ENCODE measurements around the gene NUDT14.

Gene NUDT14

GRCh38 chr14:105135700-105136395 is 45.3 kb downstream of the NUDT14 start:
- Histone ChIP-seq H3K4me1 (ENCODE audit: low read length) (no peaks in the 10 kb centered on the region), H3K27ac (ENCODE audit: low read length) (no peak overlapping the region), H3K4me2 (ENCODE audit: low read length) (no peak overlapping the region), H3K9ac (ENCODE audit: low read length) (no peak overlapping the region), H3K79me2 (ENCODE audit: low read length) (no peaks in the 10 kb centered on the region), H4K20me1 (ENCODE audit: insufficient read depth, low read length) (no peaks in the 10 kb centered on the region), H2AFZ (ENCODE audit: low read depth, low read length) (no peak overlapping the region), H3K9me3 (ENCODE audit: insufficient read depth, low read length) (peaks cover 9% of the 10 kb centered on the region; the same call in 1 of the 2 replicates), H3K4me3 (ENCODE audit: low read length) (no peak overlapping the region), H3K27me3 (ENCODE audit: low read depth, low read length) (peaks cover 8% of the 10 kb centered on the region; the same call in 1 of the 2 replicates), H3K36me3 (replicated peaks; ENCODE audit: low read depth, low read length) (no peaks in the 10 kb centered on the region)
- TF ChIP-seq, protein P1, sequence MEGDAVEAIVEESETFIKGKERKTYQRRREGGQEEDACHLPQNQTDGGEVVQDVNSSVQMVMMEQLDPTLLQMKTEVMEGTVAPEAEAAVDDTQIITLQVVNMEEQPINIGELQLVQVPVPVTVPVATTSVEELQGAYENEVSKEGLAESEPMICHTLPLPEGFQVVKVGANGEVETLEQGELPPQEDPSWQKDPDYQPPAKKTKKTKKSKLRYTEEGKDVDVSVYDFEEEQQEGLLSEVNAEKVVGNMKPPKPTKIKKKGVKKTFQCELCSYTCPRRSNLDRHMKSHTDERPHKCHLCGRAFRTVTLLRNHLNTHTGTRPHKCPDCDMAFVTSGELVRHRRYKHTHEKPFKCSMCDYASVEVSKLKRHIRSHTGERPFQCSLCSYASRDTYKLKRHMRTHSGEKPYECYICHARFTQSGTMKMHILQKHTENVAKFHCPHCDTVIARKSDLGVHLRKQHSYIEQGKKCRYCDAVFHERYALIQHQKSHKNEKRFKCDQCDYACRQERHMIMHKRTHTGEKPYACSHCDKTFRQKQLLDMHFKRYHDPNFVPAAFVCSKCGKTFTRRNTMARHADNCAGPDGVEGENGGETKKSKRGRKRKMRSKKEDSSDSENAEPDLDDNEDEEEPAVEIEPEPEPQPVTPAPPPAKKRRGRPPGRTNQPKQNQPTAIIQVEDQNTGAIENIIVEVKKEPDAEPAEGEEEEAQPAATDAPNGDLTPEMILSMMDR (IDR thresholded peaks at IDR 0.05; ENCODE audit: low read depth, low read length): no peak
- no peak for TF ChIP-seq EZH2phosphoT487 (IDR thresholded peaks at IDR 0.05; ENCODE audit: low read depth)

GRCh38 chr14:105132921-105133654 is 48.0 kb downstream of the NUDT14 start:
- Histone ChIP-seq H3K4me3 (ENCODE audit: low read length) (no peak overlapping the region), H3K79me2 (ENCODE audit: low read length) (no peaks in the 10 kb centered on the region), H3K4me1 (ENCODE audit: low read length) (no peaks in the 10 kb centered on the region), H3K4me2 (ENCODE audit: low read length) (no peak overlapping the region), H3K27ac (ENCODE audit: low read length) (no peak overlapping the region), H3K36me3 (replicated peaks; ENCODE audit: low read depth, low read length) (no peaks in the 10 kb centered on the region), H3K27me3 (ENCODE audit: low read depth, low read length) (peaks cover 8% of the 10 kb centered on the region; the same call in 1 of the 2 replicates), H3K9me3 (ENCODE audit: insufficient read depth, low read length) (no peaks in the 10 kb centered on the region), H4K20me1 (ENCODE audit: insufficient read depth, low read length) (no peaks in the 10 kb centered on the region), H3K9ac (ENCODE audit: low read length) (no peak overlapping the region), H2AFZ (ENCODE audit: low read depth, low read length) (no peak overlapping the region)
- TF ChIP-seq EZH2phosphoT487 (IDR thresholded peaks at IDR 0.05; ENCODE audit: low read depth): no peak
- TF ChIP-seq, protein P1 (IDR thresholded peaks at IDR 0.05; ENCODE audit: low read depth, low read length): no peak

GRCh38 chr14:105131241-105131640 is 49.9 kb downstream of the NUDT14 start:
- Histone ChIP-seq H3K9me3 (ENCODE audit: insufficient read depth, low read length) (no peaks in the 10 kb centered on the region), H3K36me3 (replicated peaks; ENCODE audit: low read depth, low read length) (no peaks in the 10 kb centered on the region), H3K4me3 (ENCODE audit: low read length) (no peak overlapping the region), H2AFZ (ENCODE audit: low read depth, low read length) (no peak overlapping the region), H3K4me1 (ENCODE audit: low read length) (no peaks in the 10 kb centered on the region), H3K27me3 (ENCODE audit: low read depth, low read length) (peaks cover 12% of the 10 kb centered on the region; the same call in 1 of the 2 replicates), H3K79me2 (ENCODE audit: low read length) (no peaks in the 10 kb centered on the region), H3K27ac (ENCODE audit: low read length) (no peak overlapping the region), H3K9ac (ENCODE audit: low read length) (no peak overlapping the region), H3K4me2 (ENCODE audit: low read length) (no peak overlapping the region), H4K20me1 (ENCODE audit: insufficient read depth, low read length) (no peaks in the 10 kb centered on the region)
- TF ChIP-seq, protein P1 (IDR thresholded peaks at IDR 0.05; ENCODE audit: low read depth, low read length): no peak
- TF ChIP-seq EZH2phosphoT487 (IDR thresholded peaks at IDR 0.05; ENCODE audit: low read depth): no peak

GRCh38 chr14:105128059-105128458 is 53.1 kb downstream of the NUDT14 start:
- Histone ChIP-seq H3K27ac (ENCODE audit: low read length) (no peak overlapping the region), H3K4me1 (ENCODE audit: low read length) (no peaks in the 10 kb centered on the region), H4K20me1 (ENCODE audit: insufficient read depth, low read length) (no peaks in the 10 kb centered on the region), H3K4me3 (ENCODE audit: low read length) (no peak overlapping the region), H3K9me3 (ENCODE audit: insufficient read depth, low read length) (no peaks in the 10 kb centered on the region), H3K4me2 (ENCODE audit: low read length) (no peak overlapping the region), H3K9ac (ENCODE audit: low read length) (no peak overlapping the region), H3K27me3 (ENCODE audit: low read depth, low read length) (peaks cover 20% of the 10 kb centered on the region), H3K79me2 (ENCODE audit: low read length) (no peaks in the 10 kb centered on the region), H3K36me3 (replicated peaks; ENCODE audit: low read depth, low read length) (no peaks in the 10 kb centered on the region), H2AFZ (ENCODE audit: low read depth, low read length) (no peak overlapping the region)
- TF ChIP-seq, protein P1 (IDR thresholded peaks at IDR 0.05; ENCODE audit: low read depth, low read length): no peak
- TF ChIP-seq EZH2phosphoT487 (IDR thresholded peaks at IDR 0.05; ENCODE audit: low read depth): no peak

Data from OCI-LY3 (cell line).